ENCODE measurements around the gene PLAC9.
"Not testable (repeated sequence)": the region's sequence is repeated elsewhere in the genome, so short reads cannot be mapped to it uniquely, and the experiment has no call there.

PLAC9 gene

DNA sequence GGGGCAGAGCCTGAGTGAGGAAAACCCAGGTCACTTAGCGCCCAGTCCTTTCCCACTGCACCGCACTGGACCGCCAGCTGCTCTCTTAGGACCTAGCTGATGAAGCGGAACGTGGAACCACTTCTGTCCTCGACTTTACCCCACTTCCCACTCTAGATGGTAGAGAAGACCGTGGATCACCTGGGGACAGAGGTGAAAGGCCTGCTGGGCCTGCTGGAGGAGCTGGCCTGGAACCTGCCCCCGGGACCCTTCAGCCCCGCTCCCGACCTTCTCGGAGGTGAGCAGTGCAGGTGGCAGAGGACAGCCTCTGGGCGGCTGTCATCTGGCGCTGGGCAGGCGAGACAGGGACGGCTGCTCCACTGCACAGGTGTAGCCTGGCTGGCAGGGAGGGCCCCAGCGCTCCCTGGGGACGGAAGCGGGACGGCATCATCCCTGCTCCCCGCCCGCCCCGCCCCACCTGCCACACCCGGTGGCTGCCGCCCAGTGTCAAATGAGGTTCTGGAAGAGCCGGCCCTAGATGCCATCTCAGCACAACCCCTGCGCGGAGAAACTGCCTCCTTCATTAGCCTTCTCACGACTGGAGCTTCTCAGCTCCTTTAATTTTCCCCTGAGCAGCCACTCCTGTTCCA, 11.7 kb downstream of the PLAC9 start:
- DNase-seq (ENCODE audit: low read depth in 1 of 2, low spot score in 1 of 2): peak in 1 of 2 experiments; percentile 40
- in situ Hi-C loops (cut with HindIII; ENCODE audit: low pct_unique_long_range_greater_than_20kb, low sequenced_read_pairs): no loop called here

DNA sequence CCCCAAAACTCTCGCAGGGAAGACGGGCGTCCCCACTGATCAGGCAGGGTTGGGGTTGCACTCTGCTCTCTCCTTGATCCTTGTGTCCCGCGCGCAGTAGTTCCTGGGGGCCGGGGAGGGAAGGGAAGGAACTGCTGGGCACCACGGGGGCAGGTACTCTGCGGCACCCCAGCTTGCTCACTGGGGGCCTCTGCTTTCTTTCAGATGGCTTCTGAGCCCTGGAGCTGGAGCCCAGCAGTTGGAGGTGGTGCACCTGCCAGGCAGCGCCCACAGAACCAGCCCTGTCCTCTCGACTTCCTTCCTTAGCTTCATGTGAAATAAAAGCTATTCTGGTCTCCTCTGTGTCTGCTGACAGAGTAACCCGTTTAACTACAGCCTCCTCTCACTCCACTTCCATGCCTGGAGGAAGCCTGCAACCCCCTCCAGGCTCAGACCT, 12.2 kb downstream of the PLAC9 start:
- in situ Hi-C loops (cut with HindIII; ENCODE audit: low pct_unique_long_range_greater_than_20kb, low sequenced_read_pairs): no loop called here
- DNase-seq (ENCODE audit: low read depth in 1 of 2, low spot score in 1 of 2): no peak
- no peak for TF ChIP-seq JUND (IDR thresholded peaks at IDR 0.05; ENCODE audit: low read depth)

More for the DNA sequence above, 11.7 kb downstream of the PLAC9 start:
- TF ChIP-seq JUND (IDR thresholded peaks at IDR 0.05; ENCODE audit: low read depth): no peak

DNA sequence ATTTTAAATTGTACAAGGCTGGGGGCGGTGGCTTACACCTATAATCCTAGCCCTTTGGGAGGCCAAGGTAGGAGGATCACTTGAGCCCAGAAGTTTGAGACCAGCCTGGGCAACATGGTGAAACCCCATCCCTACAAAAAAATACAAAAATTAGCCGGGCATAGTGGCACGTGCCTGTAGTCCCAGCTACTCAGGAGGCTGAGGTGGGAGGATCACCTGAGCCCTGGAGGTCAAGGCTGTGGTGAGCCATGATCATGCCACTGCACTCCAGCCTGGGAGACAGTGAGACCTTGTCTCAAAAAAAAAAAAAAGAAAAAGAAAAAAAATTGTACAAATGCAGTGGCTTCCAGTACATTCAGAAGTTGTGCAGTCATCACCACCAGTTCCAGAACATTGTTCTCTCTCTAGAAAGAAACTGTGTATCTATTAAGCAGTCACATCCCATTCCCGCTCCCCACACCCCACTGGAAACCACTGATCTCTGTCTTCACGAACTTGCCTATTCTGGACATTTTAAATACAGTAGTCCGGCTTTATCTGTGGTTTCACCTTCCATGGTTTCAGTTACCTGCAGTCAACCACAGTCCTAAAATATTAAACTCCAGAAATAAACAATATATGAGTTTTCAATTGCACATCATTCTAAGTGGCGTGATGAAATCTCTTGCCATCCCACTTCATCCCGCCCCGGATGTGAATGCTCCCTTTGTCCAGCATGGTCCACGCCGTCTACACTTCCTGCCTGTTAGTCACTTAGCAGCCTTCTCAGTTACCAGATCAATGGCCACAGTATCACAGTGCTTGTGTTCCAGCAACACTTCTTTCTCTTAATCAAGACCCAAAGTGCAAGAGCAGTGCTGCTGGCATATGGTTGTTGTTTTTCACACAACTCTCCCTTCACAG, 13.1 kb downstream of the PLAC9 start:
- in situ Hi-C loops (cut with HindIII; ENCODE audit: low pct_unique_long_range_greater_than_20kb, low sequenced_read_pairs); DNase-seq (ENCODE audit: low read depth in 1 of 2, low spot score in 1 of 2): not testable (repeated sequence)

DNA sequence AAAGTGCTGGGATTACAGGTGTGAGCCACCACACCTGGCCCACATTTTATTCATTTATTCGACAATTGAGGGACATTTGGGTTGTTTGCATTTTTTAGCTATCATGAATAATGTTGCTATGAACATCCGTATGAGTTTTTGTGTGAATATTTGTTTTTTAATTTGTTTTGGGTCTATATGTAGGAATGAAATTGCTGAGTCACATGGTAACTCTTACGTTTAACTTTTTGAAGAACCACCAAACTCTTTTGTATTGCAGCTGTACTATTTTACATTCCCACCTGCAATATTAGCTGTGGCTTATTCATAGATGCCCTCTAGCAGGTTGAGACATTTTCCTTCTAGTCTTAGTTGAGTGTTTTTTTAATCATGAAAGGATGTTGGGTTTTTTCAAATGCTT, 14.4 kb downstream of the PLAC9 start:
- in situ Hi-C loops (cut with HindIII; ENCODE audit: low pct_unique_long_range_greater_than_20kb, low sequenced_read_pairs): no loop called here
- TF ChIP-seq JUND (IDR thresholded peaks at IDR 0.05; ENCODE audit: low read depth): no peak
- no peak for DNase-seq (ENCODE audit: low read depth in 1 of 2, low spot score in 1 of 2)

DNA sequence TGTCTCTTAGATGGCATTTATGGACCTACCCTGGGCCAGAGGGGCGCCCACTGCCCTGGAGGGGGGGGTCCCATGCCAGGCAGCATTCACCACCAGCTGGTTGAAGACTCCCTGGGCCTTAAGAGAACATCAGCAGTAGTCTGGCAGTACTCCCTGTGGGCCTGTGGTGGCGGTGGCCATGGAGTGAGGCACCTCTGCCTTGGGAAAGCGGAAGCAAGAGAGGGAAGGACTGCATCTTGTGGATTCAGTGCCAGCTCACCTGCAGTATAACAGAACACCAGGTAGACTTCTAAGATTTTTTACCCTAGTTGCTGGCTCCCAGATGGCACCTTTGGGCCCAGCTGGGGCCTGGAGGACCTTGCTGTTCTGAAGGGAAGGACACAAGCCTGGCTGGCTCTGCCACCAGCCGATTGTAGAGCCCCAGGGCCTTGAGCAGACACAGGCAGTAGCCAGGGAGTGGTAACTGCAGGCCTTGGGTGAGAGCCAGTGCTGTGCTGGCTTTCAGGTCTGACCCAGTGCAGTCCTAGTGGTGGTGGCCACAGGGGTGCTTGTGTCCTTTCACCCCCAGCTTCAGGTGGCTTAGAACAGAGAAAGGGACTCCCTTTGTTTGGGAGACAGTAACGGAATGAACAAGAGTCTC, 15.8 kb downstream of the PLAC9 start:
- DNase-seq (ENCODE audit: low read depth in 1 of 2, low spot score in 1 of 2): no peak
- TF ChIP-seq JUND (IDR thresholded peaks at IDR 0.05; ENCODE audit: low read depth): no peak
- in situ Hi-C loops (cut with HindIII; ENCODE audit: low pct_unique_long_range_greater_than_20kb, low sequenced_read_pairs): no loop called here

DNA sequence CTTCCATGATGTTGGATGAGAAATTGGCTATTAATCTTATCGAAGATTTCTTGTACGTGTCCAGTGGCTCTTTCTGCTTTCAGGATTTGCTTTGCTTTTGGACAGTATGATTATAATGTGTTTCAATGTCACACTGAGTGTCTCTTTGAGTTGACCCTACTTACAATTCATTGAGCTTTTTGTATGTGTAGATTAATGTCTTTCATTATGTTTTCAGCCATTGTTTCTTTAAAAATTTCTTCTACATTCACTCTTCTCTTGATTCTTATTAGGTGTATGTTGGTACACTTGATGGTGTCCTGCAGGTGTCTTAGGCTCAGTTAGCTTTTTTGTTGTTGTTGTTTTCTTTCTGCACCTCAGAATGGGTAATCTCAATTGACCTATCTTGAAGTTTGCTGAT, 16.6 kb downstream of the PLAC9 start:
- TF ChIP-seq JUND (IDR thresholded peaks at IDR 0.05; ENCODE audit: low read depth): no peak
- DNase-seq (ENCODE audit: low read depth in 1 of 2, low spot score in 1 of 2): no peak
- in situ Hi-C loops (cut with HindIII; ENCODE audit: low pct_unique_long_range_greater_than_20kb, low sequenced_read_pairs): no loop called here

DNA sequence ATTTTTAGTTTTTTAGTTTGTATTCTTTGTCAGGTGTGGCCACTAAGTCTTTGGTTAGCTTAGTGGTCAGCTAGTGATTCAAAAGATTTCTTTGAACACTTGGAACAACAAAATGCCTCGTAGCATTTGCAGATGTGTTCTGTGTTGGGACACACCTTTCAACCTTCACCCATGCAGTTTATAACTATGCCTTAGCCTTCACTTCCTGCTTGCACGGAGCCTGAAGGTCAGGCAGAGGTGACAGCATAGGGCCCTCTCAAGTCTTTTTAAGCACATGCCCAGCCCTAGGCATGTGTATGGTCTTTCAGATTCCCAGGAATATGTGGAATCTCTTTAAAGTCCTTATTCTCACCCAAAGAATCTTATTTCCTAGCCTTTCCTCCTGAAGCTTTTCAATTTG, 17.6 kb downstream of the PLAC9 start:
- in situ Hi-C loops (cut with HindIII; ENCODE audit: low pct_unique_long_range_greater_than_20kb, low sequenced_read_pairs): no loop called here
- no peak for DNase-seq (ENCODE audit: low read depth in 1 of 2, low spot score in 1 of 2)
- TF ChIP-seq JUND (IDR thresholded peaks at IDR 0.05; ENCODE audit: low read depth): no peak

DNA sequence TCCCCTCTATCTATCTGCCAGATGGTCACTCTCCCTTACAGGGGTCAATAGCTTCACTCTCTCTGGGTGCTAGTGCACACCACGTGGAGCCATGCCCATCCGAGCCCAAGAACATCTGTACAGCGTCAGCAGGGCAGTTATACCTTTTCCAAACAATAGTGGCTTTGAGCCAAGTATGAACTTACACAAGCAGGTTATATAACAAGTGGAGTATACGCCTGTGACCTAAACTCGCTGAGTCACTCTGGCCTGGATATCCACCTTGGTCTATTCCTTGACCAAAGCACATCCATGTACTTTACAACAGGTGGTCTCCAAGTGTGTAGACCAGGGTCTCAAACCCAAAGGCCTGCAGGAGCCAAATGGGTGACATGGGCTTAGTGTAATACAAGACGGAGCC, 20.3 kb downstream of the PLAC9 start:
- in situ Hi-C loops (cut with HindIII; ENCODE audit: low pct_unique_long_range_greater_than_20kb, low sequenced_read_pairs): no loop called here
- DNase-seq (ENCODE audit: low read depth in 1 of 2, low spot score in 1 of 2): no peak
- no peak for TF ChIP-seq JUND (IDR thresholded peaks at IDR 0.05; ENCODE audit: low read depth)

DNA sequence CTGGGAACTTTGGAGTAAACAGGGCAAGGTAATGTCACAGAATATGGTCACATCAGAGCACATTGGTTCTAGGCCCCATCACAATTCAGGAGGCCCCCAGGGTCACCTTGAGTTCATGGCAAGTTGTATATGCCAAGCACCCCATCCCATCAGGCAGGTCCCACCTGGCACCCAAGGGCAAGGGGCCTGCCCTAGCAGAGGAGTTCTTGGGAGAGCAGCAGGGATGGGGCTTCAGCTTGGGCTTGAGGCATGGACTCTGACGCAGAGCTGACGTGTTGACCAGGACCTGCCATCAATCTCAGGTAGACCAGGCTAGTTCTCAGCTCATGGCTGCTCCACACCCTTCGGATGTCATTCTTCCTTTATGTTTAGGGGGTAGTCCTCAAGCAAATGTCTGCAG, 20.9 kb downstream of the PLAC9 start:
- TF ChIP-seq JUND (IDR thresholded peaks at IDR 0.05; ENCODE audit: low read depth): no peak
- no peak for DNase-seq (ENCODE audit: low read depth in 1 of 2, low spot score in 1 of 2)
- in situ Hi-C loops (cut with HindIII; ENCODE audit: low pct_unique_long_range_greater_than_20kb, low sequenced_read_pairs): no loop called here

DNA sequence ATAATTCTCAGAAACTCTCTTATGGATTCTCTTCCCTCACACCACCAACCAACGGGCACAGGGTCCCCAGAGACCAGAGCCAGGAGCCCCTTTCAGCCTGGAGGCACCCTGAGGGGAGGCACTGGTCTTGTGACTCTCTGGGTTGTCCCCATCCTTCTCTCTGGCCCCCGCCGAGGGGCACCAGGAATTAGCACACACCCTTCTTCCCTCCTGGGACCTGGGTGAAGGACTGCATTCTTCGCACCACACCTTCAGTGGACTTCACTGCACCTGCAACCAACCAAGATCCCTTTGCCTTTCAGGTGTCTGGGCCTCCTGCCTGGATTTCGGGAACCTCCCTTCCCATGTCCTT, 22.1 kb downstream of the PLAC9 start:
- no peak for DNase-seq (ENCODE audit: low read depth in 1 of 2, low spot score in 1 of 2)
- in situ Hi-C loops (cut with HindIII; ENCODE audit: low pct_unique_long_range_greater_than_20kb, low sequenced_read_pairs): no loop called here
- no peak for TF ChIP-seq JUND (IDR thresholded peaks at IDR 0.05; ENCODE audit: low read depth)

DNA sequence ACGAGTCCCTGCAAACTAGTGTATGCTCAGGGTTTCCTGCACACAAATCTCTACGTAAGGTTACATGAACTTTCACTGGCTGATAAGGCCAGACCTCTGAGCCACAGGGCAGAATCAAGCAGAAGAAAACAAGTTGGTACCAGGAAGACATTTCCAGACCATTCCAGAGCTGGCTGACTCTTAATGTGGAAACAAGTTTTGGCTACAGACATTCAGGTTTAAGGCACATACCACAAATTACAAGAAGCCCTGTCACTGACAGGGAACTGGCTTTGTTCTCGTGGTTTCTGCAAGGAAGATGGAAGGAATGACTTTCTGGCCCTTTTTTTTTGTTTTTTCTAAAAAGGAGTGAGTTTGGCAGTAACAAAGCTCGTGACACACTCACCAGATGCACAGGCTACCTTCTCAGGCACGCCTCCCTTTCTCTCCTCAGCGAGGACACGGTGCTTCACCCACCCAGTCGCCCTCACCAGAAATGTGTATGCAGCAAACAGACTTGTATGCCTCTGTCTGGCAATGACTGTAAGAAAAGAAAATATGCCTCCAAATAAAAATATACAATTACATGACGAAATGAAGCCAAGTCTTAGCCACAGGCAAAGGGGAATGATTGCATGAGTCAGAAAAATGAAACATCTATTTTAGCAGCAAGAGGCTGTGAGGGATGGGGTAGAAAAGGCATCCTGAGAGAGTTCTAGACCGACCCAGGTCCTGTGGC, 22.6 kb downstream of the PLAC9 start:
- DNase-seq (ENCODE audit: low read depth in 1 of 2, low spot score in 1 of 2): no peak
- in situ Hi-C loops (cut with HindIII; ENCODE audit: low pct_unique_long_range_greater_than_20kb, low sequenced_read_pairs): no loop called here

DNA sequence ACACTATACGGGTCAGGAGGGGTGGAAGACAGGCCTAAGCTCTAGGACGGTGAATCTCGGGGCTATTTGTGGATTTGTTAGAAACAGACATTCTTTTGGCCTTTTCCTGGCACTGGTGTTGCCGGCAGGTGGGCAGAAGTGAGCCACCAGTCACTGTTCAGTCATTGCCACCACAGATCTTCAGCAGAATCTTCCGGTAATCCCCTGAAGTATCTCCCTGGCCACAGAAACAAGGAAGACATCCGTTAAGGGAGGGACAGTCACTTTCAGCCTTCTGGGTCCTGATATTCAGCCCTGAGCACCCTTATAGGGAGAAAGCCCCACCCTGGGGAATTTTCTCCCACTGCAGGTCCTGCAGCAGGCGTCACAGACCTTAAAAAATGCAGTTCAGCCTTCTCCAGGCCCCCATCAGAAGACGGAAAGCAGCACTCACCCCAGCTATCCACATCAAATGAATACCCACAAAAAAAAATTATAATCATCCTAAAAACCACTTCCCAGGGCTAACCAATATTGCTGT, 23.2 kb downstream of the PLAC9 start:
- TF ChIP-seq JUND (IDR thresholded peaks at IDR 0.05; ENCODE audit: low read depth): no peak
- in situ Hi-C loops (cut with HindIII; ENCODE audit: low pct_unique_long_range_greater_than_20kb, low sequenced_read_pairs): no loop called here
- no peak for DNase-seq (ENCODE audit: low read depth in 1 of 2, low spot score in 1 of 2)

More for the DNA sequence above, 22.6 kb downstream of the PLAC9 start:
- TF ChIP-seq JUND (IDR thresholded peaks at IDR 0.05; ENCODE audit: low read depth): no peak
